Caco-2 (cell line): ENCODE results near the gene GPATCH8. TPM values are rescaled to one million over a fixed set of nuclear protein-coding genes. Genes with fewer than 3 reads are reported as not detected.

ENCODE experiments used
- BruUV-seq: library from RNA; stranded (reverse); fragments of 400-500 nt; replicated peaks from 2 replicates; lab custom pipeline; 2021; lab: Mats Ljungman, UMichigan
- CTCF ChIA-PET: fragments of 300-600 bp; sonication (Branson Sonifier 250); formaldehyde crosslinking; loops from one replicate; lab custom pipeline; 2022; ENCODE audit warnings: antibody characterized with exemption; lab: Charles Lee
- POLR2A ChIA-PET: fragments of 300-600 bp; sonication (Branson Sonifier 250); formaldehyde crosslinking; loops from one replicate; lab custom pipeline; 2022; ENCODE audit warnings: antibody characterized with exemption; lab: Charles Lee
- DNase-seq, 2 experiments: peaks; one replicate each; pipeline versions ENCODE4 v3.0.0 to v3.0.0-alpha.2; 2020 to 2022
- H3K27me3 ChIP-seq: replicated peaks from 2 replicates; pipeline ENCODE4 v1.6.0; 2011; ENCODE audit warnings: low read length; ENCODE audit not compliant: control insufficient read depth, insufficient read depth
- H3K36me3 ChIP-seq: 2 replicates; pipeline ENCODE4 v1.5.1; 2011; ENCODE audit warnings: low read length; ENCODE audit not compliant: control insufficient read depth, insufficient read depth
- H3K4me1 ChIP-seq: fragments of 250-450 bp; sonication (Bioruptor Pico); 2 replicates; pipeline ENCODE4 v1.5.1; 2020; ENCODE audit warnings: mild to moderate bottlenecking
- H3K4me3 ChIP-seq: 2 replicates; pipeline ENCODE4 v1.5.1; 2011; ENCODE audit warnings: low read depth, mild to moderate bottlenecking, control low read depth, low read length
- H3K9me3 ChIP-seq: fragments of 250-450 bp; sonication (Bioruptor Pico); 2 replicates; pipeline ENCODE4 v1.5.1; 2020; ENCODE audit warnings: mild to moderate bottlenecking, moderate library complexity
- H3K27ac Mint-ChIP-seq: one replicate; pipeline ENCODE4 v1.8.0; 2022; ENCODE audit warnings: mixed read lengths; ENCODE audit not compliant: unreplicated experiment
- H3K27me3 Mint-ChIP-seq: one replicate; pipeline ENCODE4 v1.8.0; 2022; ENCODE audit warnings: mixed read lengths; ENCODE audit not compliant: insufficient read depth, unreplicated experiment
- H3K36me3 Mint-ChIP-seq: one replicate; pipeline ENCODE4 v1.8.0; 2022; ENCODE audit warnings: mild to moderate bottlenecking, mixed read lengths; ENCODE audit not compliant: insufficient read depth, unreplicated experiment
- H3K4me1 Mint-ChIP-seq: one replicate; pipeline ENCODE4 v1.8.0; 2022; ENCODE audit warnings: low read depth, mixed read lengths; ENCODE audit not compliant: unreplicated experiment
- H3K4me3 Mint-ChIP-seq: one replicate; pipeline ENCODE4 v1.8.0; 2022; ENCODE audit warnings: mild to moderate bottlenecking, moderate library complexity, mixed read lengths; ENCODE audit not compliant: unreplicated experiment
- H3K9me3 Mint-ChIP-seq: one replicate; pipeline ENCODE4 v1.8.0; 2022; ENCODE audit warnings: mixed read lengths; ENCODE audit not compliant: unreplicated experiment
- CTCF ChIP-seq, 2 experiments: fragments of 200-600 bp in 1 of 2; IDR thresholded peaks; 1 replicate in 1 of 2; 2 replicates in 1 of 2; pipeline versions ENCODE4 v1.5.1 to v1.8.0; 2011 to 2022; ENCODE audit warnings: antibody characterized with exemption in 1 of 2, control low read depth in 1 of 2, inconsistent platforms in 1 of 2, low read depth in 1 of 2, low read length in 1 of 2, mild to moderate bottlenecking in 1 of 2, moderate library complexity in 1 of 2; ENCODE audit not compliant: insufficient read depth in 1 of 2, severe bottlenecking in 1 of 2, unreplicated experiment in 1 of 2
- intact Hi-C: fragments of 100-400 bp; cut with micrococcal nuclease; formaldehyde crosslinking; loops from one replicate; pipeline ENCODE4 v1.10.0; 2022; ENCODE audit not compliant: unreplicated experiment
- total RNA-seq: library from RNA; stranded (reverse); gene quantifications from 2 replicates; pipeline ENCODE4 v1.2.3, GENCODE V29; 2022

The GPATCH8 gene
- total RNA-seq, 1 experiment from 2014 or later, result 53.4 TPM

GRCh38 chr17:44356241-44356640, 147.0 kb downstream of the GPATCH8 start:
- BruUV-seq, result no TSS peak
- Histone ChIP-seq H3K9me3 (no peaks in the 10 kb centered on the region), H3K27me3 (no peaks in the 10 kb centered on the region), H3K4me3 (no peak overlapping the region), H3K4me1 (peaks cover 6% of the 10 kb centered on the region; the same call in 1 of the 2 replicates), H3K36me3 (no peaks in the 10 kb centered on the region)
- Mint-ChIP-seq H3K27ac (no peak overlapping the region), H3K36me3 (no peaks in the 10 kb centered on the region), H3K4me1 (peaks cover 11% of the 10 kb centered on the region), H3K9me3 (no peaks in the 10 kb centered on the region), H3K27me3 (no peaks in the 10 kb centered on the region), H3K4me3 (no peak overlapping the region)
- intact Hi-C loops, result no loop called here
- ChIA-PET POLR2A (no interaction called here), CTCF (interaction anchor here (1.1 to 1.3 kb wide), 3 partner anchors 20 to 167 kb away, joined by 3 to 11 read pairs (median 3); no protein-coding TSS in a partner anchor)
- no peak for TF ChIP-seq CTCF (IDR thresholded peaks at IDR 0.05; ENCODE audit: insufficient read depth in 1 of 2, low read depth in 1 of 2, low read length in 1 of 2, severe bottlenecking in 1 of 2, unreplicated experiment in 1 of 2)
- DNase-seq, result no peak

- Histone ChIP-seq H3K9me3 (no peaks in the 10 kb centered on the region), H3K27me3 (no peaks in the 10 kb centered on the region), H3K4me3 (no peak overlapping the region), H3K36me3 (peaks cover 2% of the 10 kb centered on the region; the same call in 1 of the 2 replicates), H3K4me1 (peaks cover under 1% of the 10 kb centered on the region; the same call in 1 of the 2 replicates)
- POLR2A ChIA-PET, result no interaction called here
- Mint-ChIP-seq H3K9me3 (no peaks in the 10 kb centered on the region), H3K27ac (no peak overlapping the region), H3K27me3 (no peaks in the 10 kb centered on the region), H3K4me1 (peaks cover 5% of the 10 kb centered on the region), H3K4me3 (no peak overlapping the region), H3K36me3 (no peaks in the 10 kb centered on the region)
- BruUV-seq, result no TSS peak
- intact Hi-C loops, result no loop called here
- TF ChIP-seq CTCF (IDR thresholded peaks at IDR 0.05; ENCODE audit: insufficient read depth in 1 of 2, low read depth in 1 of 2, low read length in 1 of 2, severe bottlenecking in 1 of 2, unreplicated experiment in 1 of 2), result no peak
- no peak for DNase-seq
- CTCF ChIA-PET, result interaction anchor here (1.3 kb wide), 1 partner anchor 168 kb away, joined by 3 read pairs; no protein-coding TSS in a partner anchor
Measured at GRCh38 chr17:44355642-44356099, 147.5 kb downstream of the GPATCH8 start.

- CTCF ChIA-PET, result interaction anchor here (0.6 kb wide), 1 partner anchor 65 kb away, joined by 8 read pairs; no protein-coding TSS in a partner anchor
- no peak for TF ChIP-seq CTCF (IDR thresholded peaks at IDR 0.05; ENCODE audit: insufficient read depth in 1 of 2, low read depth in 1 of 2, low read length in 1 of 2, severe bottlenecking in 1 of 2, unreplicated experiment in 1 of 2)
- no peaks in the 10 kb centered on the region for H3K27me3 ChIP-seq
- Mint-ChIP-seq H3K4me3 (no peak overlapping the region), H3K36me3 (no peaks in the 10 kb centered on the region), H3K4me1 (no peaks in the 10 kb centered on the region), H3K27ac (no peak overlapping the region), H3K9me3 (no peaks in the 10 kb centered on the region), H3K27me3 (no peaks in the 10 kb centered on the region)
- intact Hi-C loops, result no loop called here
- peaks cover 2% of the 10 kb centered on the region; the same call in 1 of the 2 replicates for H3K36me3 ChIP-seq
- H3K4me3 ChIP-seq, result no peak overlapping the region
- no peaks in the 10 kb centered on the region for H3K4me1 ChIP-seq
- H3K9me3 ChIP-seq, result no peaks in the 10 kb centered on the region
- no peak for DNase-seq
- POLR2A ChIA-PET, result no interaction called here
- BruUV-seq, result no TSS peak
Measured at GRCh38 chr17:44354582-44355561, 148.3 kb downstream of the GPATCH8 start.
